Measurements from ENCODE around the gene ITIH6.
"Not testable (repeated sequence)": the region's sequence is repeated elsewhere in the genome, so short reads cannot be mapped to it uniquely, and the experiment has no call there.

Gene ITIH6, protein sequence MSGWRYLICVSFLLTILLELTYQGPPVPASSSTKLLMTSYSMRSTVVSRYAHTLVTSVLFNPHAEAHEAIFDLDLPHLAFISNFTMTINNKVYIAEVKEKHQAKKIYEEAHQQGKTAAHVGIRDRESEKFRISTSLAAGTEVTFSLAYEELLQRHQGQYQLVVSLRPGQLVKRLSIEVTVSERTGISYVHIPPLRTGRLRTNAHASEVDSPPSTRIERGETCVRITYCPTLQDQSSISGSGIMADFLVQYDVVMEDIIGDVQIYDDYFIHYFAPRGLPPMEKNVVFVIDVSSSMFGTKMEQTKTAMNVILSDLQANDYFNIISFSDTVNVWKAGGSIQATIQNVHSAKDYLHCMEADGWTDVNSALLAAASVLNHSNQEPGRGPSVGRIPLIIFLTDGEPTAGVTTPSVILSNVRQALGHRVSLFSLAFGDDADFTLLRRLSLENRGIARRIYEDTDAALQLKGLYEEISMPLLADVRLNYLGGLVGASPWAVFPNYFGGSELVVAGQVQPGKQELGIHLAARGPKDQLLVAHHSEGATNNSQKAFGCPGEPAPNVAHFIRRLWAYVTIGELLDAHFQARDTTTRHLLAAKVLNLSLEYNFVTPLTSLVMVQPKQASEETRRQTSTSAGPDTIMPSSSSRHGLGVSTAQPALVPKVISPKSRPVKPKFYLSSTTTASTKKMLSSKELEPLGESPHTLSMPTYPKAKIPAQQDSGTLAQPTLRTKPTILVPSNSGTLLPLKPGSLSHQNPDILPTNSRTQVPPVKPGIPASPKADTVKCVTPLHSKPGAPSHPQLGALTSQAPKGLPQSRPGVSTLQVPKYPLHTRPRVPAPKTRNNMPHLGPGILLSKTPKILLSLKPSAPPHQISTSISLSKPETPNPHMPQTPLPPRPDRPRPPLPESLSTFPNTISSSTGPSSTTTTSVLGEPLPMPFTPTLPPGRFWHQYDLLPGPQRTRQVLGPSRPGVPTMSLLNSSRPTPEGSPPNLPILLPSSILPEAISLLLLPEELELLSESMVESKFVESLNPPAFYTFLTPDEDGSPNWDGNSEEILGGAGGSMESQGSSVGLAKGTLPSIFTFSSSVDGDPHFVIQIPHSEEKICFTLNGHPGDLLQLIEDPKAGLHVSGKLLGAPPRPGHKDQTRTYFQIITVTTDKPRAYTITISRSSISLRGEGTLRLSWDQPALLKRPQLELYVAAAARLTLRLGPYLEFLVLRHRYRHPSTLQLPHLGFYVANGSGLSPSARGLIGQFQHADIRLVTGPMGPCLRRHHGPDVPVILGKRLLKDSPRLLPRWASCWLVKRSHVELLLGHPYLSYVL

DNA sequence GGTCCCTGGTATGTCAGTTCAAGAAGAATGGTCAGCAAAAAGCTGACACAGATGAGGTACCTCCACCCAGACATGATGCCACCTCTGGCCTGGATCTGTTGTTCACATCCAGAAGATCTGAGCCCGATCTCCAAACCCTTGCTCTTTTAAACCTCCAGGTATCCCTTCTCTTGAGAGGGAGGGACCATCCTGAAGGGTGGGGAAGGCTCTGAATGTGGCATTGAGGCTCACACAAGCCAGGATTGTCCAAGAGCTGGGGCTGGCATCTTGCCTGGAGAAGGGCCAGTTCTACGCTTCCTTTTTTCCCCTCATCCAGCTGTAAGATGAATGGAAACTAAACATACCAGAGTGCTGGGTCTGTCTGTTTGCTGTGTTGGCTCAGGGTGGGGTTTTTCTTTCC lies at the start of gene ITIH6:
ITIH6 (minus strand) TSS at position 119 of the 400 bp plus-strand sequence; CDS start at position 74, 45 bp downstream.
- no peak for DNase-seq (ENCODE audit: low read depth)

- DNase-seq (ENCODE audit: low read depth) = not testable (repeated sequence)
These were observed 49.6 kb upstream of the ITIH6 start for GRCh38 chrX:54847700-54848099.

GRCh38 chrX:54843050-54843449 lies 45.0 kb upstream of the ITIH6 start:
- no peak for DNase-seq (ENCODE audit: low read depth)

GRCh38 chrX:54842607-54843006 lies 44.6 kb upstream of the ITIH6 start:
- no peak for DNase-seq (ENCODE audit: low read depth)

GRCh38 chrX:54841184-54841874 lies 43.3 kb upstream of the ITIH6 start:
- not testable (repeated sequence) for DNase-seq (ENCODE audit: low read depth)

- DNase-seq (ENCODE audit: low read depth) = no peak
These were observed 40.5 kb upstream of the ITIH6 start for GRCh38 chrX:54838583-54838982.

- no peak for DNase-seq (ENCODE audit: low read depth)
These were observed 28.5 kb upstream of the ITIH6 start for GRCh38 chrX:54826598-54826997.

- no peak for DNase-seq (ENCODE audit: low read depth)
These were observed 27.8 kb upstream of the ITIH6 start for GRCh38 chrX:54825716-54826438.

- no peak for DNase-seq (ENCODE audit: low read depth)
These were observed 26.7 kb upstream of the ITIH6 start for GRCh38 chrX:54824722-54825121.

DNA sequence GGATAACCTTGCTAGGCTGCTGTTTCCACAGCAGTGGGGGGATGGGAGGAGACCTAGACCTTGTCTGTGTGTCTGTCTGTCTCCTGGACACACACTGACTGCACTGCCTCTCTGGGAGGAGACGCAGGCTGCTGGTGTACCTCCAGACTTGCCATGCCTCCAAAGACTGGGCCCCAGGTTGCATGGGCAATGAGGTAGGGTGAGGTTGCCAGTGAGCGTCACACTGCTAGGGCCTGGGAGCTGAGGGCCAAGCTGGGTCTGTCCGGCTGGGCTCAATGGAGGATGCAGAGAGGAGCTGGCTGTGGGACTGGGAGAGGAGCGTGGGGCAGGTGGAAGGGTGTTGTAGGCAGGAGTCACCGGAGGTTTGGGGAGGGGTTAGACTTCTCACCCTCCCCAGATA lies 26.1 kb upstream of the ITIH6 start:
- no peak for DNase-seq (ENCODE audit: low read depth)

DNA sequence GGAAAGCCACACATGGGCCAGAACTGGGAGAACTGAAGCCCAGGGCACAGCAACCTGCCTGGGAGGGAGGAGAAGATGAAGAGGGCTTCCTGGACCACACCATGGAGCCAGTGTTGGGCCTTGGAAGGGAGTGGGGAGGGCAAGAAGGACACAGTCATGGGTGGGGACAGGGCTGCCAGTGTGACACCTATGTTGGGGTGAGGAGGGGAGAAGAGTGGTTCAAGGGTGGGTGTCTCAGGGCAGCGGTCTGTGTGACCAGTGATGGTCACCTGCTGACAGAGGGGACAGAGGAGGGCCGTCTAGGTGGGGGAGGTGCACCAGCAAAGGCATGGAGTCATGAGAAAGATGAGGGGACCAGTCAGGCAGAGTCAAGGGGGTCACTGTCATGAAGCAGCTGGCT lies 23.3 kb upstream of the ITIH6 start:
- DNase-seq (ENCODE audit: low read depth) = no peak

- no peak for DNase-seq (ENCODE audit: low read depth)
These were observed 22.7 kb upstream of the ITIH6 start for GRCh38 chrX:54820737-54821136.

DNA sequence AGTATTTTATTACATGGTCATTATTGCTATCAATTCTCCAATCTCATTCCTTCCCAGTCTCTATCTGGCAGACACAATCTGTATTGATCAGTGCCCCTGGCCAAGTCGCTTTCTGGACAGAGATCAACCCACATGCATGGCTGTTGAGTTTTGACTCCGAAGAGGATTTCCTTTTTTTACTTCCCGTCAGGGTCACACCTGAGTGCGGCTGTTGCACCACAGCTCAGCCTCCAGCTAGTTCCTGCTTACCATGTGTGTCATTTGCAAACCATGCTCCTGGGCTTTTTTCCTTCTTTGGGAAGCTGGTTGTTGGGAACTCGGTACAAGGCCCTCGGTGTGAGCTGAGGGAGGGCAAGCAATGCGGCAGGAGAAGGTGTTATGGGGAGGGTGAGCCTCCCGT lies 21.1 kb upstream of the ITIH6 start:
- DNase-seq (ENCODE audit: low read depth) = no peak

GRCh38 chrX:54818221-54818620 lies 20.2 kb upstream of the ITIH6 start:
- DNase-seq (ENCODE audit: low read depth) = no peak

DNA sequence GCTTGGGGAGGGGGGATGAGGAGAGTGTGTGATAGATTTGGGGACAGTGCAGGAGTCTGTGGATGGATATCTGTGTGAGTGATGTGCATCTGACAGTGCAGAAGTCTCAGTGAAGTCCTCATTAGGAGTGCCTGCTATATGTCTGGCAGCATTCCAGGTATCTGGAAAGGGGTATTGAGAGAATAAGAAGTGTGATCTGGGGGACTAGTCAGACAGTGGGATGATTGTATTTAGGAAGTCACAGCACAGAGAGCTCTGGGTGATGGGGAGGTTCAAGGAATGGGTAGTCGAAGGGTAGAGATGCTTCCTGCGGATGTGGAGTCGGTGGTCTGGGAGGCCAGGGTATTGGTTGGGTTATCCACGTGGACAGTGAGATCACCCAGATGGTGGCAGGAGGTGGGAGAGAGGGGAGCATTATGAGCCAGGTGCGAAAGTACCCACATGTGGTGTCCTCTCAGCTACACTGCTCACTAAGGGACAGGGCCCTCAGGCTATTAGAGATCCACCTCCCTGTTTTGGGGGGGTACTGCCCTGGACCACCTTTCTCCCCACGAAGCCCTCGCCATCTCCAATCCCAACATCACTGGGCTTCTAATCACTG lies 19.3 kb upstream of the ITIH6 start:
- DNase-seq (ENCODE audit: low read depth) = no peak

GRCh38 chrX:54812306-54812705 lies 14.3 kb upstream of the ITIH6 start:
- DNase-seq (ENCODE audit: low read depth) = no peak

DNA sequence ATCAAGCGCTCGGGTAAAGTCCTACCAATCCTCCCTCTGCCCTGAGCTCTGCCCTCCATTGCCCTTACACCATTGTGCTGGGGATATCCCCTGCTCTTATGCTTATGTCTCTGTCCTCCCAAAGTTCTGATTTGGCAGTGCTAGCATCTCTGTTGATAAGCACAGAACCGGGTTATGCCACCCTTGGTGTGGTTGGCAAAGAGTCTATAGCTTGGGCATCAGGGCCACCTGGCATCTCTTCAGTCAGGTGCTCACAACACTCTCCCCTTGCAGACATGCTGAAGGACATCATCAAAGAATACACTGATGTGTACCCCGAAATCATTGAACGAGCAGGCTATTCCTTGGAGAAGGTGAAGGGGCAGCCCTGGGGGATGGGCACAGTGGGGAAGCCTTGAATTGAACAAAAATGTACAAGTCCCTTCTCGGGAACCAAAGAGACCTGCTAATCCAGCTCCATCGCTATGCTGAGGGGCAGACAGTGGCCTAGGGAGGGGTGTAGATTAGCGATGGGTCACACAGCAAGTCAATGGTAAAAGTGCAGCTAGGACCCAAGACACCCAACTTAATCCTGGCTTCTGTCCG lies 13.3 kb upstream of the ITIH6 start:
- DNase-seq (ENCODE audit: low read depth) = no peak

DNA sequence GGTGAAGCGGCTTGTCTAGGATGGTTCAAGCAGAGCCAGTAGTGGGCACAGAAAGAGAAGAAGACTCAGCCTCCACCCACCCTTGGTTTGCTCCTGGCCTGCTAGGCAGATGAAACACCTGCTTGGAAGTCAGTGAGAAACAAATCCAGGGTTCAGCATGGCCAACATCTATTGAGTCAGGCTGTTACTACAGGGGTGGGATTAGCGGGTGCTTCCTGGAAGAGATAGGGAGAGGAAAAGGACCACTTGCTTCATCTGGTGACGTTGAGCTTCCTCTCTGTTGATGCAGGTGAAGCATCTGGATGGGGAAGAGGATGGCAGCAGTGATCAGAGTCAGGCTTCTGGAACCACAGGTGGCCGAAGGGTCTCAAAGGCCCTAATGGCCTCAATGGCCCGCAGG lies 12.5 kb upstream of the ITIH6 start:
- no peak for DNase-seq (ENCODE audit: low read depth)

DNA sequence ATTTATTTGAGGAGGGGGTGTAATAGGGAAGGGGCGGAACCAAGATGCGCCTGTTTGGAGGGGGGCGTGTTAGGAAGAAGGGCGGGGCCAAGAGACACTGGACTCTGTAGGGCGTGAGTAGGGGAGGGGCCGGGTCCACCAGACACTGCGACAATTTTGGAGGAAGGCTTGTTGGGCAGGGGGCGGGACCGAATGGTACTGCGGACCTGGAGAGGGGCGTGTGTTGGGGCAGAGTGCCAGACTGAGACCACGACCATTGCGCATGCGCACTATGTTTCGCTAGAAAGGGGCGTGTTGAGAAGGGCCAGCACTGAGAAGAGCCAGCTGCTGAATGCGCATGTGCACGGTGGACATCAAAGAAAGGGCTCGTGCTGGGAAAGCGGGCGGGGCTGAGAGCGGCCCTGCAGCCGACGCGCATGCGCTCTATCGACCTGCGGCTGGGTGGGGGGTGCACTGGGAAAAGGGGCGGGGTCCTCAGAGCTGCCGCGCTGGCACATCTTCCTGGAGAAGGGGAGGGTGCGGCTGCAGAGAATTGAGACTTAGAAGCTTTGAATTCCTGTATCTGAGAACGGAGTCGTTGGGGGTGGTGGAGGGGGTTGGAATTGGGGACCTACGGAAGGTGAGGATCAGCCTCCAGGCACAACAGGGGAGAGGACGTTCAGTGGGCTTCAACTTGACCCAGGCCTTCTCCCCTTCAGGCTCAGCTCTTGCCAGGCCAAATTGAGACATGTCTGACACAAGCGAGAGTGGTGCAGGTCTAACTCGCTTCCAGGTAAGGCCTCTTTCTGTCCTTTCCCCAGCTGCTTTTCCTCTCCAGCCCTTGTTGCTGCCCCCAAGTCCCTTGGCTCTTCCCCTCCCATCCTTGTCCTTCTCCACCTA lies 10.8 kb upstream of the ITIH6 start:
- peak; percentile 82 for DNase-seq (ENCODE audit: low read depth)
